ENCODE data around the gene VKORC1L1. TPM values are rescaled to one million over a fixed set of nuclear protein-coding genes. Genes with fewer than 3 reads are reported as not detected.
"Not testable (repeated sequence)": the region's sequence is repeated elsewhere in the genome, so short reads cannot be mapped to it uniquely, and the experiment has no call there.

The VKORC1L1 gene
- total RNA-seq: 15.7 TPM

DNA sequence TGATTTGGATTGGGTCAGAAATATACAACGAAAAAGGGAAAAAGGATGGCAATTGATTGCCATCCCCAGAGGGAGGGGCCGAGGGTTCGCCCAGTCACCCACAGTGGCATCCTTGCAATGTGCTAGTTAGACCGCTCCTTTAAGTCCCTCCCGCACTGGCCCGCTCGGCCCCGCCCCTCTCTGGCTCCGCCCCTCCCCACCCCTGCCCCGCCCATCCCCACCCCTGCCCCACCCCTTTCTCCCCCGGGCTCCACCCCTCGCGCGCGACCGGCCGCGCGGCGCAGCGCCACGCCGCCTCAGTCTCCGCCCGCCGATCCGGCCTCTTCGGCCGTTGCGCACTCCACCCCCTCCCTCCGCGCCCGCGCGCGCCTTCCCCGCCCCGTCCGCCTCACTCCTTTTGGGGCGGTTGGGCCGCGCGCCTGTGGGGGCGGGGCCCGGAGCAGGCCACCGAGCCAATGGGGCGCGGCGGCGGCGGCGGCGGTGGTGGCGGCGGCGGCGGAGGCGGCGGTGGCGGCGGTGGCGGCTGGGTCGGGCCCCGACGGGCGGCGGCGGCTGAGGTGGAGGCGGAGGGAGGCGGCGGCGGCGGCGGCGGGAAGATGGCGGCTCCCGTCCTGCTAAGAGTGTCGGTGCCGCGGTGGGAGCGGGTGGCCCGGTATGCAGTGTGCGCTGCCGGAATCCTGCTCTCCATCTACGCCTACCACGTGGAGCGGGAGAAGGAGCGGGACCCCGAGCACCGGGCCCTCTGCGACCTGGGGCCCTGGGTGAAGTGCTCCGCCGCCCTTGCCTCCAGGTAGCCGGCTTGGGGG, at the start of gene VKORC1L1:
VKORC1L1 (plus strand) TSS at position 299 of the 806 bp plus-strand sequence; CDS start at position 597, 298 bp downstream.
- no peaks in the 10 kb centered on the region for H3K27me3 ChIP-seq (ENCODE audit: control insufficient read depth in 3 of 3, insufficient read depth in 3 of 3, low read length in 3 of 3)
- H3K4me3 ChIP-seq (ENCODE audit: low read length in 3 of 3): peak within 1 kb of the TSS; percentile 71 to 77 (median 72)
- no peaks in the 10 kb centered on the region for H3K9me3 ChIP-seq (ENCODE audit: control insufficient read depth in 3 of 3, low read length in 3 of 3)
- no peaks in the 10 kb centered on the region for H3K36me3 ChIP-seq (ENCODE audit: control insufficient read depth in 3 of 3, insufficient read depth in 3 of 3, low read length in 3 of 3)
- H3K27ac ChIP-seq (ENCODE audit: low read depth, low read length): no peak within 1 kb of the TSS
- peak within 1 kb of the TSS; percentile 70 to 81 (median 76) for H3K9ac ChIP-seq (ENCODE audit: low read depth in 1 of 3, low read length in 3 of 3)
- peaks cover 0 to 2% (median 0%) of the 10 kb centered on the region in 3 donors for H3K4me1 ChIP-seq (ENCODE audit: control insufficient read depth in 3 of 3, insufficient read depth in 3 of 3, low read length in 3 of 3)

DNA sequence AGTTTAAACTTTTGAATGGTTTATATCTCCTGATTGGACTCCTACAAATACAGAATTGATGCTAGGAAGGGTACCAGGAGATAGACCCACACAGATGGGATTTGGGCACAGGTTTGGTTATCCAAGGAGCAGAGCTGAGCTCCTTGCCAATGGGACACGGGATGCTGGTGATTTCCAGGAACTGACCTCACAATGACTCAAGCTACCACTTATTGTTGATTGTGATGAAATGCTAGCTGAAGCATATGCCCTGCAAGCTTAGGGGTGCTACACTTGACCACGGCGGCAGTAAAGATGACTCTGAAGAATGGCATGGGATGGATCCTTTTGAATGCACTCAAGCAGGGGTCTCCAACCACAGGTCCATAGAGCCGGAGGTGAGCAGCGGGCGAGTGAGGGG, 45.5 kb upstream of the VKORC1L1 start:
- Histone ChIP-seq H3K27ac (ENCODE audit: low read depth, low read length) (no peak overlapping the region), H3K36me3 (ENCODE audit: control insufficient read depth in 3 of 3, insufficient read depth in 3 of 3, low read length in 3 of 3) (no peaks in the 10 kb centered on the region), H3K9me3 (ENCODE audit: control insufficient read depth in 3 of 3, low read length in 3 of 3) (no peaks in the 10 kb centered on the region), H3K9ac (ENCODE audit: low read depth in 1 of 3, low read length in 3 of 3) (no peak overlapping the region), H3K4me3 (ENCODE audit: low read length in 3 of 3) (no peak overlapping the region), H3K27me3 (ENCODE audit: control insufficient read depth in 3 of 3, insufficient read depth in 3 of 3, low read length in 3 of 3) (no peaks in the 10 kb centered on the region), H3K4me1 (ENCODE audit: control insufficient read depth in 3 of 3, insufficient read depth in 3 of 3, low read length in 3 of 3) (no peaks in the 10 kb centered on the region)

DNA sequence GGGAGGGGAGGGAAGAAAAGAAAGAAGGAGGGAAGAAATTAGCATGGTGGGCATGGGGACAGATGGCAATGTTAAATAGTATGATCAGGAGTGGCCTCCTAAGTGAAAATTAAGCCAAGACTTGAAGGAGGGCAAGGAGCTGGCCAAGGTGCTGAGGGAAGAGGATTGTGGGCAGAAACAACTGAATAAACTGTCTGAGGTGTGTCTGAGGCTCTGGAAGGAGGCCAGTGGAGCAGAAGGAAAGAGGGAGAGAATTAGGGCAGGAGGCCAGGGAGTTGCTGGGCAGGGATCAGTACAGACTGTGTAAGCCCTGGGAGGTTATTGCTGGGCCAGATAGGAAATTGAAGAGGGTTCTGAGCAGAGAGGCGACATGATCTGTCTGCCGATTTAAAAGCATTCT, 40.6 kb upstream of the VKORC1L1 start:
- Histone ChIP-seq H3K4me3 (ENCODE audit: low read length in 3 of 3) (no peak overlapping the region), H3K27me3 (ENCODE audit: control insufficient read depth in 3 of 3, insufficient read depth in 3 of 3, low read length in 3 of 3) (no peaks in the 10 kb centered on the region)

DNA sequence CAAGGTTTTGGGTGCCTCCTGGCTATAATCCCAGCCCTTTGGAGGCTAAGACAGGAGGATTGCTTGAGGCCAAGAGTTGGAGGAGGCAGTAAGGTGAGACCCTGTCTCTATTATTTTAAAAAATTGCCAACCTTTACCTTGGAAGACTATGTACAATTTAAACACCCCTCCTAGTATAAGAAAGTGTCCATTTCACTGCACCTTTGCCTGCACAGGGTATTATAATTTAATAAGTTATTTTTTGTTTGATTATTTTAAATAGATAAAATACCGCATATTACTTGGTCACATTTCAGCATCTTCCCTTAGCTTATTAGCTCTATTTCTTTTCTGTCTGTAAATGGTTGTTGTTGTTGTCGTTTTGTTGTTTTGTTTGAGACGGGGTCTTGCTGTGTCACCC, 36.2 kb upstream of the VKORC1L1 start:
- not testable (repeated sequence) for H3K27me3 ChIP-seq (ENCODE audit: control insufficient read depth in 3 of 3, insufficient read depth in 3 of 3, low read length in 3 of 3); H3K9me3 ChIP-seq (ENCODE audit: control insufficient read depth in 3 of 3, low read length in 3 of 3); H3K36me3 ChIP-seq (ENCODE audit: control insufficient read depth in 3 of 3, insufficient read depth in 3 of 3, low read length in 3 of 3); H3K9ac ChIP-seq (ENCODE audit: low read depth in 1 of 3, low read length in 3 of 3); H3K27ac ChIP-seq (ENCODE audit: low read depth, low read length); H3K4me3 ChIP-seq (ENCODE audit: low read length in 3 of 3); H3K4me1 ChIP-seq (ENCODE audit: control insufficient read depth in 3 of 3, insufficient read depth in 3 of 3, low read length in 3 of 3)

More for the DNA sequence above, 40.6 kb upstream of the VKORC1L1 start:
- Histone ChIP-seq H3K4me1 (ENCODE audit: control insufficient read depth in 3 of 3, insufficient read depth in 3 of 3, low read length in 3 of 3) (no peaks in the 10 kb centered on the region), H3K36me3 (ENCODE audit: control insufficient read depth in 3 of 3, insufficient read depth in 3 of 3, low read length in 3 of 3) (no peaks in the 10 kb centered on the region), H3K27ac (ENCODE audit: low read depth, low read length) (no peak overlapping the region), H3K9ac (ENCODE audit: low read depth in 1 of 3, low read length in 3 of 3) (no peak overlapping the region), H3K9me3 (ENCODE audit: control insufficient read depth in 3 of 3, low read length in 3 of 3) (no peaks in the 10 kb centered on the region)

DNA sequence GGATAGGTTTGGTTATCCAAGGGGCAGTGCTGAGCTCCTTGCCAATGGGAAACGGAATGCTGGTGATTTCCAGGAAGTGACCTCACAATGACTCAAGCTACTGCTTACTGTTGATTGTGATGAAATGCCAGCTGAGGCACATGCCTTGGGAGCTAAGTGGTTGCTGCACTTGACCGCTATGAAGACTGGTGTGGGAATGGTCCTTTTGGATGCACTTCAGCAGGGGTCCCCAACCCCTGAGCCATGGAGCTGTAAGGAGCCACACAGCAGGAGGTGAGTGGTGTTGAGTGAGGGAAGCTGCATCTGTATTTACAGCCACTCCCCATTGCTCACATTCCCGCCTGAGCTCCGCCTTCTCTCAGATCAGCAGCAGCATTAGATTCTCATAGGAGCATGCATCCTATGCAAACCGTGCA, 35.3 kb upstream of the VKORC1L1 start:
- H3K36me3 ChIP-seq (ENCODE audit: control insufficient read depth in 3 of 3, insufficient read depth in 3 of 3, low read length in 3 of 3); H3K27ac ChIP-seq (ENCODE audit: low read depth, low read length); H3K27me3 ChIP-seq (ENCODE audit: control insufficient read depth in 3 of 3, insufficient read depth in 3 of 3, low read length in 3 of 3); H3K9ac ChIP-seq (ENCODE audit: low read depth in 1 of 3, low read length in 3 of 3); H3K9me3 ChIP-seq (ENCODE audit: control insufficient read depth in 3 of 3, low read length in 3 of 3); H3K4me3 ChIP-seq (ENCODE audit: low read length in 3 of 3); H3K4me1 ChIP-seq (ENCODE audit: control insufficient read depth in 3 of 3, insufficient read depth in 3 of 3, low read length in 3 of 3): not testable (repeated sequence)

DNA sequence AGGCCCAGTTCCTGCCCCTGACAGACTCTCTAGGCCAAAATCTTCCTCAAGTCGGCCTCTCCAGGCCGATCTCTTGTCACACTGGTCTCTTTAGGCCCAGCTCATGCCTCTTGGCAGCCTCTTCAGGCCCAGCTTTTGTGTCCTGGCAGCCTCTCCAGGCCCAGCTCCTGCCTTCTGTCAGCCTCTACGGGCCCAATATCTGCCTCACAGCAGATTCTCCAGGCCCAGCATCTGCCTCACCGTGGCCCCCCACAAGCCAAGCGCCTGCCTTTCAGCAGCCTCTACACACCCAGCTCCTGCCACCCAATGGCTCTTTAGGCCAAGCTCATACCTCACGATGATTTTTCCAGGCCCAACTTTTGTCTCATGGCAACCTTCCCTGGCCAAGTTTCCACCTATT, 33.0 kb upstream of the VKORC1L1 start:
- Histone ChIP-seq H3K27me3 (ENCODE audit: control insufficient read depth in 3 of 3, insufficient read depth in 3 of 3, low read length in 3 of 3) (no peaks in the 10 kb centered on the region), H3K9ac (ENCODE audit: low read depth in 1 of 3, low read length in 3 of 3) (no peak overlapping the region), H3K4me3 (ENCODE audit: low read length in 3 of 3) (no peak overlapping the region), H3K36me3 (ENCODE audit: control insufficient read depth in 3 of 3, insufficient read depth in 3 of 3, low read length in 3 of 3) (no peaks in the 10 kb centered on the region), H3K4me1 (ENCODE audit: control insufficient read depth in 3 of 3, insufficient read depth in 3 of 3, low read length in 3 of 3) (no peaks in the 10 kb centered on the region), H3K27ac (ENCODE audit: low read depth, low read length) (no peak overlapping the region), H3K9me3 (ENCODE audit: control insufficient read depth in 3 of 3, low read length in 3 of 3) (no peaks in the 10 kb centered on the region)

DNA sequence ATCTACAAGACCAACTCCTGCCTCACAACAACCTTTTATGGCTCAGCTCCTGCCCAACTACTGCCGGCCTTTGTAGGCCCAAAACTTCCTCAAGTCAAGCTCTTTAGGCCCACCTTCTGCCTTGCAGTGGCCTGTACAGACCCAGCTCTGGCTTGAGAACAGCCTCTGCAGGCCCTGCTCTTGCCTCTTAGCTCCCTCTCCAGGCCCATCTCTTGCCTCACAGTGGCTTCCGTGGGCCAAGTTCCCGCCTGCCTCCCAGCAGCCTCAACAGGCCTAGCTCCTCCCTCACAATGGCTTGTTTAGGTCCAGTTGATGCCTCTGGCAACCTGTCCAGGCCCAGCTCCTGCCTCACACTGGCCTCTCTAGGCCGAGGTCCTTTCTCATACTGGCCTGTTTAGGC, 32.4 kb upstream of the VKORC1L1 start:
- H3K4me1 ChIP-seq (ENCODE audit: control insufficient read depth in 3 of 3, insufficient read depth in 3 of 3, low read length in 3 of 3): no peaks in the 10 kb centered on the region
- H3K27ac ChIP-seq (ENCODE audit: low read depth, low read length): no peak overlapping the region
- no peak overlapping the region for H3K9ac ChIP-seq (ENCODE audit: low read depth in 1 of 3, low read length in 3 of 3)
- H3K4me3 ChIP-seq (ENCODE audit: low read length in 3 of 3): no peak overlapping the region
- no peaks in the 10 kb centered on the region for H3K9me3 ChIP-seq (ENCODE audit: control insufficient read depth in 3 of 3, low read length in 3 of 3)
- H3K27me3 ChIP-seq (ENCODE audit: control insufficient read depth in 3 of 3, insufficient read depth in 3 of 3, low read length in 3 of 3): no peaks in the 10 kb centered on the region
- H3K36me3 ChIP-seq (ENCODE audit: control insufficient read depth in 3 of 3, insufficient read depth in 3 of 3, low read length in 3 of 3): no peaks in the 10 kb centered on the region

DNA sequence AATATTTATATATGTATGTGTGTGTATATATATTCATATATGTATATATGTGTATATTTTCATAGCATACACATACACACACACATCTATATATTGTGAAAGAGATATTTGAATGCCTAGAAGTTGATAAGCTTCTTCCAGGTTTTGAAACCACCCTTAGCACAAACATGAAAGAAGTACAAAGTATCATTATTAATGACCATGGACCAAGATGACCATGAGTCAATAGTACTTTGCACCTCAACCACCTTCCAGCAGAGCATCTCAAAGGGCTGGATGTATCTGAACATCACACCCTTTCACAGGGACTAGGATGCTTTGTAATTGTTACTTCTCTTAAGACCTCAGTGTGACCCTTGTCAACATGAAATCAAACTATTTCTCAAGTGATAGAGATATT, 29.3 kb upstream of the VKORC1L1 start:
- H3K27me3 ChIP-seq (ENCODE audit: control insufficient read depth in 3 of 3, insufficient read depth in 3 of 3, low read length in 3 of 3); H3K9me3 ChIP-seq (ENCODE audit: control insufficient read depth in 3 of 3, low read length in 3 of 3); H3K4me3 ChIP-seq (ENCODE audit: low read length in 3 of 3); H3K36me3 ChIP-seq (ENCODE audit: control insufficient read depth in 3 of 3, insufficient read depth in 3 of 3, low read length in 3 of 3); H3K27ac ChIP-seq (ENCODE audit: low read depth, low read length); H3K9ac ChIP-seq (ENCODE audit: low read depth in 1 of 3, low read length in 3 of 3); H3K4me1 ChIP-seq (ENCODE audit: control insufficient read depth in 3 of 3, insufficient read depth in 3 of 3, low read length in 3 of 3): not testable (repeated sequence)

DNA sequence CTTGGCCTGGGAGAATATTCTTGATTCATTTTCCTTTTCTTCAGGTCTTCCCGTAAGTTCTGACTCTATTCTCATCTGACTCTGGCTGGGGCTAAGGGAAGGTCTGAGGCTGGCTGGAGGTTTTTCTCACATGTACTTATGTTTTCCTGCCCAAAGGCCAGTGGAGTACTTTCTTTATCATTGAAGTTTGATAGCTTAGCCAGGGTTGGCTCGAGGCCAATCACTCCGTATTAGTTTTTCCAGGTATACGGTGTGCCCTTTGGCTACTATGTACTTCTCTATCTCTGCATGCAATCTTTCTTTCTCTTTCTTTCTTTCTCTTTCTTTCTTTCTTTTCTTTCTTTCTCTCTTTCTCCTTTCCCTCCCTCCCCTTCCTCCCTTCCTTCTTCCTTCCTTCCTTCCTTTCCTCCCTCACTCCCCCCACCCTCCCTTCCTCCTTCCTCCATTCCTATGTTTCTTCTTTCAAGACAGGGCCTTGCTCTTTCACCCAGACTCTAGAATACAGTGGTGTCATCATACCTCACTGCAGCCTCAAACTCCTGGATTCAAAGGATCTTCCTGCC, 26.8 kb upstream of the VKORC1L1 start:
- H3K4me1 ChIP-seq (ENCODE audit: control insufficient read depth in 3 of 3, insufficient read depth in 3 of 3, low read length in 3 of 3): no peaks in the 10 kb centered on the region
- no peaks in the 10 kb centered on the region for H3K36me3 ChIP-seq (ENCODE audit: control insufficient read depth in 3 of 3, insufficient read depth in 3 of 3, low read length in 3 of 3)
- H3K4me3 ChIP-seq (ENCODE audit: low read length in 3 of 3): no peak overlapping the region
- no peak overlapping the region for H3K27ac ChIP-seq (ENCODE audit: low read depth, low read length)
- H3K27me3 ChIP-seq (ENCODE audit: control insufficient read depth in 3 of 3, insufficient read depth in 3 of 3, low read length in 3 of 3): no peaks in the 10 kb centered on the region
- H3K9me3 ChIP-seq (ENCODE audit: control insufficient read depth in 3 of 3, low read length in 3 of 3): no peaks in the 10 kb centered on the region
- no peak overlapping the region for H3K9ac ChIP-seq (ENCODE audit: low read depth in 1 of 3, low read length in 3 of 3)

DNA sequence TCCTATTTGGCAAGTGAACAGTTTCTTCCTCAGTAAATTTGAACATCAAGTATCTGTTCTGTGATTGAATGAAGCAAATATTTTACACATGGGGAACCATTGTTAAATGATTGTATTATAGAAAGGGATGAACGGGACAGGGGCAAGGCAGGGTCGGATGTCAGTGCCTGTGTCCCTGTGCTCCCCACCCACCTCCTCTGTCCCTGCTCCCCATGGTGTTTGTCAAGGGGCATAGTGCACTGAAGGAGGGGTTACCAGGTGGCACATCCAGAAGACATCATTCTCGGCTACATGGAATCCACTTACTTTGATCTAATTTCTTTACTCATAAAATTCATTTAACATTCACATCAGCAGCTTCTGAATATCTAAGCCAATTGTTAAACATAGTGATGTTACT, 19.4 kb upstream of the VKORC1L1 start:
- not testable (repeated sequence) for H3K4me3 ChIP-seq (ENCODE audit: low read length in 3 of 3); H3K4me1 ChIP-seq (ENCODE audit: control insufficient read depth in 3 of 3, insufficient read depth in 3 of 3, low read length in 3 of 3); H3K27me3 ChIP-seq (ENCODE audit: control insufficient read depth in 3 of 3, insufficient read depth in 3 of 3, low read length in 3 of 3); H3K9ac ChIP-seq (ENCODE audit: low read depth in 1 of 3, low read length in 3 of 3); H3K36me3 ChIP-seq (ENCODE audit: control insufficient read depth in 3 of 3, insufficient read depth in 3 of 3, low read length in 3 of 3); H3K9me3 ChIP-seq (ENCODE audit: control insufficient read depth in 3 of 3, low read length in 3 of 3); H3K27ac ChIP-seq (ENCODE audit: low read depth, low read length)

All from skeletal muscle tissue (tissue), 4 donors.